Uterine smooth muscle cell (primary cell): Measurements from ENCODE around the gene NUDT14. TPM values are rescaled to one million over a fixed set of nuclear protein-coding genes. Genes with fewer than 3 reads are reported as not detected.

Experiments
- total RNA-seq: library from RNA; depleted of rRNA; stranded (reverse); fragments of >200 nt; gene quantifications from 2 replicates; pipeline ENCODE4 v1.2.3, GENCODE V29; 2014

Gene NUDT14
- 7.9 and 21.4 TPM in 2 replicates for total RNA-seq

GRCh38 chr14:105180592-105181548 lies at the start of gene NUDT14:
Gene NUDT14, minus strand, starts transcription at chr14:105181312. Its CDS starts 103 bp downstream, at chr14:105181209.

DNA sequence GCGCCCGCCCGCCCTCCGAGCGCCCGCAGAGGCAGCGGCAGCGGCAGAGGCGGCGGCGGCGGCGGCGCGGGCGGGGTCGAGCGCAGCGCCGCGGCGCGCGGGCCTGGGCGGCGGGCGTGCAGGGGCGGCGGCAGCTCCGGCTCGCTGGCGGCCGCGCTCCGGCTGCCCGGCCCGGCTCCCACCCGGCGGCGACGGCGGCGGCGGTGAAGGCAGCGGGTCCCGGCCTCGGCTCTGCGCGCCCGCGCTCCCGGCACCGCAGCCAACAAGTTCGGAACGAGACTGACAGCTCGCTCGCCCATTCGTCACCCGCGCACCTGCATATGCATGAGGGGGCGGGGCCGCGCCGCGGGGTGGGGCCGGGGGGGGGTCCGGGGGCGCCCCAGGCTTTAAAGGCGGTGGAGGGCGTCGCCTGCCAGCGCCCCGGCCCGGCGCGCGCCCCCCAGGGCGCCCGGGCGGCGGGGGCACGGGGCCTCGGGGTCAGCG lies 12.6 kb downstream of the NUDT14 start, which contains the start of gene JAG2:
Gene JAG2 (minus strand): TSS at position 281 of the 483 bp plus-strand sequence. CDS start 356 bp downstream, outside the sequence.

Other genes starting within 250 kb of the NUDT14 start
- 91.9 and 197 TPM in 2 replicates for gene AHNAK2, start 202.9 kb downstream of the NUDT14 start, total RNA-seq
- 8.0 and 16.7 TPM in 2 replicates for gene CLBA1, start 195.5 kb downstream of the NUDT14 start, total RNA-seq
- gene CDCA4, start 160.2 kb downstream of the NUDT14 start, total RNA-seq: 16.1 and 40.1 TPM in 2 replicates
- gene GPR132, start 115.9 kb downstream of the NUDT14 start, total RNA-seq: under 0.01 and 0.25 TPM in 2 replicates
- gene JAG2, start 12.5 kb downstream of the NUDT14 start, total RNA-seq: 0.66 and 2.0 TPM in 2 replicates
- gene BTBD6, start 67.2 kb upstream of the NUDT14 start, total RNA-seq: 61.2 and 78.5 TPM in 2 replicates
- 47.0 and 49.2 TPM in 2 replicates for gene BRF1, start 119.7 kb upstream of the NUDT14 start, total RNA-seq
- 34.5 and 65.5 TPM in 2 replicates for gene PACS2, start 133.4 kb upstream of the NUDT14 start, total RNA-seq
- 0.11 and 0.25 TPM in 2 replicates for gene TEX22, start 217.2 kb upstream of the NUDT14 start, total RNA-seq
- 30.7 and 43.5 TPM in 2 replicates for gene MTA1, start 238.5 kb upstream of the NUDT14 start, total RNA-seq